IMR-90 (cell line): ENCODE data around the gene DOK3. TPM values are rescaled to one million over a fixed set of nuclear protein-coding genes. Genes with fewer than 3 reads are reported as not detected.

Source experiments
- USF2 ChIP-seq: fragments of 150-350 bp; IDR thresholded peaks from 2 replicates; pipeline ENCODE4 v1.6.1; 2017; ENCODE audit warnings: mild to moderate bottlenecking, antibody characterized with exemption, low read length, low read depth
- polyA plus RNA-seq, 3 experiments: library from polyadenylated mRNA; depleted of rRNA; stranded (reverse); fragments of >200 nt; gene quantifications; 2 replicates each; pipeline ENCODE4 v1.2.3, GENCODE V29; 2012; ENCODE audit warnings: low replicate concordance in 1 of 3
- total RNA-seq: library from RNA; depleted of rRNA; stranded (reverse); fragments of >200 nt; gene quantifications from 2 replicates; pipeline ENCODE4 v1.2.3, GENCODE V29; 2012
- TF ChIP-seq, protein P1 (sequence below): fragments of 150-350 bp; IDR thresholded peaks from 2 replicates; pipeline ENCODE4 v1.6.1; 2016; ENCODE audit warnings: low read depth, mild to moderate bottlenecking, low read length, moderate library complexity, borderline replicate concordance

The DOK3 gene
- total and polyA plus RNA-seq, 2 of the 4 experiments (the other 2 are of a cell fraction), result 0.54 to 3.9 TPM

GRCh38 chr5:177483994-177484901 is 25.4 kb downstream of the DOK3 start (continued):
- TF ChIP-seq USF2, result no peak
- TF ChIP-seq, protein P1, sequence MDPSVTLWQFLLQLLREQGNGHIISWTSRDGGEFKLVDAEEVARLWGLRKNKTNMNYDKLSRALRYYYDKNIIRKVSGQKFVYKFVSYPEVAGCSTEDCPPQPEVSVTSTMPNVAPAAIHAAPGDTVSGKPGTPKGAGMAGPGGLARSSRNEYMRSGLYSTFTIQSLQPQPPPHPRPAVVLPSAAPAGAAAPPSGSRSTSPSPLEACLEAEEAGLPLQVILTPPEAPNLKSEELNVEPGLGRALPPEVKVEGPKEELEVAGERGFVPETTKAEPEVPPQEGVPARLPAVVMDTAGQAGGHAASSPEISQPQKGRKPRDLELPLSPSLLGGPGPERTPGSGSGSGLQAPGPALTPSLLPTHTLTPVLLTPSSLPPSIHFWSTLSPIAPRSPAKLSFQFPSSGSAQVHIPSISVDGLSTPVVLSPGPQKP, result no peak
